Lower leg skin (tissue), 3 donors: ENCODE measurements around the gene MED10.

Source experiments
- CTCF ChIP-seq, 3 donors: fragments of 450-650 bp; IDR thresholded peaks; one replicate each; pipeline ENCODE4 v1.5.1; 2016; ENCODE audit warnings: antibody characterized with exemption in 3 of 3, mild to moderate bottlenecking in 3 of 3, moderate library complexity in 2 of 3
- POLR2A ChIP-seq, 2 donors: fragments of 450-650 bp; IDR thresholded peaks; one replicate each; pipeline ENCODE4 v1.6.1; 2016 to 2017; ENCODE audit warnings: antibody characterized with exemption in 2 of 2, mild to moderate bottlenecking in 1 of 2, moderate library complexity in 1 of 2

DNA sequence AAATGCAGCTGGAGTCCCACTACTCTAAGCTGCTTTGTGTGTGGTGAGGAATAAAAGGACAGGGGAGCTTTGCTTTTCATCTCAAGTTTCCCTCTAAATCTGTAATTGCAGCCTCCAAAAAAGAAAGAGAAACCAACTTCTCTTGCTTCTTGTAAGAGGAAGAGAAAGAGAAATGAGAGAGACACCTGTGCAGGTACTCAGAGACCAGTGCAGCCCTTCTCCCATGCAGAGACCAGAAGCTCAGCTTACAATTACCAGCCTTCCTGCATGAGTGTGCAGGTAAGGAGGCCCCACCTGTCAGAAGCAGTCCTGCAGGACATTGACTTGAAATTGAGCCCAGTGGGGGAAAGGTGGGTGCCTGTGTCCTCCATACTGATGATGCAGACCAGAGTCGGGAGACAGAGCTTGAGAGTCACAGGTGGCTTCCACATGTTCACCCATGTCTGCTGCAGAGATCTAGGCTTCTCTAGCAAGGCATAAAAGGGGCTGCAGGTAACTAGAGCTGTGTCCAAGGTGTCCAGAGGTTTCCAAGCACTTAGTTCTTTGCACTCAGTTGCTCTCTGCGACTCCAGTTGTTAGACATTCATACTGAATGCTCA lies 15.3 kb upstream of the MED10 start:
- TF ChIP-seq POLR2A (IDR thresholded peaks at IDR 0.05): no peak
- no peak for TF ChIP-seq CTCF (IDR thresholded peaks at IDR 0.05)
